Keratinocyte (primary cell): ENCODE data around the gene EID3. TPM values are rescaled to one million over a fixed set of nuclear protein-coding genes. Genes with fewer than 3 reads are reported as not detected.

ENCODE experiments used
- DNase-seq: peaks from one replicate; pipeline ENCODE4 v3.0.0-alpha.2; 2011; ENCODE audit warnings: low read depth, missing footprints, low spot score
- FAIRE-seq: peaks from 2 replicates; lab custom pipeline; 2011; peaks lifted over from hg19 to GRCh38; lab: Jason Lieb, UNC
- H2AFZ ChIP-seq: 2 replicates; pipeline ENCODE4 v1.6.0; 2012; ENCODE audit warnings: low read length, control low read depth, inconsistent platforms; ENCODE audit not compliant: control insufficient read depth
- H3K27ac ChIP-seq: 2 replicates; pipeline ENCODE4 v1.5.1; 2011; ENCODE audit warnings: low read length; ENCODE audit not compliant: control insufficient read depth, insufficient read depth
- H3K27me3 ChIP-seq: 3 replicates; pipeline ENCODE4 v1.6.0; 2011; ENCODE audit warnings: low read length; ENCODE audit not compliant: control insufficient read depth, insufficient read depth; ENCODE audit errors: extremely low read depth
- H3K36me3 ChIP-seq, 2 experiments: 2 replicates in 1 of 2; 3 replicates in 1 of 2; pipeline ENCODE4 v1.5.1; 2011; ENCODE audit warnings: low read length in 2 of 2, mild to moderate bottlenecking in 1 of 2; ENCODE audit not compliant: control insufficient read depth in 2 of 2, insufficient read depth in 2 of 2; ENCODE audit errors: extremely low read depth in 1 of 2
- H3K4me1 ChIP-seq: 3 replicates; pipeline ENCODE4 v1.5.1; 2011; ENCODE audit warnings: low read length; ENCODE audit not compliant: control insufficient read depth, insufficient read depth; ENCODE audit errors: extremely low read depth
- H3K4me2 ChIP-seq: 3 replicates; pipeline ENCODE4 v1.6.0; 2011; ENCODE audit warnings: low read depth, low read length; ENCODE audit not compliant: control insufficient read depth, insufficient read depth; ENCODE audit errors: extremely low read depth
- H3K4me3 ChIP-seq, 3 experiments: fragments of 200-600 bp in 1 of 3; sonication (generic) in 1 of 3; 2 replicates in 2 of 3; 3 replicates in 1 of 3; pipeline ENCODE4 v1.5.1; 2011 to 2016; ENCODE audit warnings: low read length in 3 of 3, mild to moderate bottlenecking in 3 of 3, control low read depth in 2 of 3, inconsistent platforms in 1 of 3, low read depth in 1 of 3, mixed read lengths in 1 of 3, mixed run types in 1 of 3, moderate library complexity in 1 of 3; ENCODE audit not compliant: control insufficient read depth in 2 of 3, insufficient read depth in 2 of 3; ENCODE audit errors: extremely low read depth in 1 of 3
- H3K79me2 ChIP-seq: 2 replicates; pipeline ENCODE4 v1.6.0; 2012; ENCODE audit warnings: low read length; ENCODE audit not compliant: control insufficient read depth, insufficient read depth
- H3K9ac ChIP-seq: 3 replicates; pipeline ENCODE4 v1.6.0; 2011; ENCODE audit warnings: low read length; ENCODE audit not compliant: control insufficient read depth, insufficient read depth; ENCODE audit errors: extremely low read depth
- H3K9me1 ChIP-seq: 3 replicates; pipeline ENCODE4 v1.6.0; 2011; ENCODE audit warnings: low read length; ENCODE audit not compliant: control insufficient read depth, insufficient read depth; ENCODE audit errors: extremely low read depth
- H3K9me3 ChIP-seq: 2 replicates; pipeline ENCODE4 v1.5.1; 2012; ENCODE audit warnings: low read depth, low read length; ENCODE audit not compliant: control insufficient read depth
- H4K20me1 ChIP-seq: 3 replicates; pipeline ENCODE4 v1.6.0; 2011; ENCODE audit warnings: low read length; ENCODE audit not compliant: control insufficient read depth, insufficient read depth; ENCODE audit errors: extremely low read depth
- EZH2 ChIP-seq: IDR thresholded peaks from one replicate; pipeline ENCODE4 v1.6.1; 2012; ENCODE audit warnings: inconsistent platforms, mild to moderate bottlenecking, low read length, moderate library complexity
- dilution Hi-C: fragments of 300-500 bp; cut with MboI; formaldehyde crosslinking; loops from one replicate; pipeline ENCODE4 v1.7.0; 2020; ENCODE audit warnings: low sequenced_read_pairs; ENCODE audit not compliant: extremely low pct_ligation_motif_present
- polyA plus RNA-seq, 5 experiments: library from polyadenylated mRNA; depleted of rRNA in 3 of 5; stranded (reverse) in 3 of 5; stranded (forward) in 1 of 5; unstranded in 1 of 5; fragments of >200 nt; gene quantifications; 1 replicate in 1 of 5; 2 replicates in 3 of 5; 3 replicates in 1 of 5; pipeline versions ENCODE4 v1.2.1 to v1.2.3, GENCODE V29; 2011 to 2012; ENCODE audit warnings: missing spikeins in 2 of 5, low read depth in 1 of 5, low replicate concordance in 1 of 5
- TF ChIP-seq, protein P1 (sequence below), 3 experiments: IDR thresholded peaks in 1 of 3; conservative IDR thresholded peaks in 1 of 3; optimal IDR thresholded peaks in 1 of 3; 2 replicates in 2 of 3; 3 replicates in 1 of 3; pipeline versions ENCODE3 to v1.5.1; 2011; ENCODE audit warnings: low read length in 3 of 3, mild to moderate bottlenecking in 3 of 3, moderate library complexity in 2 of 3, control low read depth in 1 of 3, inconsistent platforms in 1 of 3; ENCODE audit not compliant: insufficient read depth in 2 of 3; ENCODE audit errors: extremely low read depth in 1 of 3

The EID3 gene
- polyA plus RNA-seq, 1 donor (not counting 4 experiments of a cell fraction or from before 2014, with no cell fraction given): 1.8 TPM

DNA sequence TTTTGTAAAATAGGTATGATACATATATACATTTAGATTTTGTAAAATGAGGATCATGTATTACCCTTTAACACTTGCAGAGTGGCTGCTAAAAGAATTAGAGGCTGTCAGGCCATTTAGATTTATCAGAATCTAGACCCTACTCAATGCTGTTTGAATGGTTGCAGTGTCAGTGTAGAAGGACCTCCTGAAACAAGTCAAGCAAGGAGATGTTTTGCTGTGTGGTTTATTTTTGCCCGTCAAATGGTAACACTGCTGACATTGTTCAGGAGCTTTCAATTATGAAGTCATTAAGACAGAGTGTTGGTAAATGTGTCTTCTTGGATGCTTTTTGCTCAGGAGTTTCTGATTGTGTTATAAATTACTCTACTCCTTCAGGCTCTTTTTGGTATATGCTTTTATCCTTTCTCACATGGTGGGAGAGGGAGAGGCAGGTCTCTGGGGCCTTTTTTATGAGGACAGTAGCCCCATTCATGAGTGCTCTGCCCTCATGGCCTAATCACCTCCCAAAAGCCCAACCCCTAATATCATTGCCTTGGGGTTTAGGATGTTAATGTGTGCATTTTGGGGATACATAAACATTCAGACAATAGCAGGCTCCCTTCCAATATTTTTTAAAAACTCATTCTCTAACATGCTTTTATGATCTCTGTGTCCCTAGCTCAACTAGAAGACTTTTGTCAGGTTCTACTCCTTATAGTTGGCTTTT is 16.5 kb downstream of the EID3 start:
- Histone ChIP-seq H3K9me1 (no peaks in the 10 kb centered on the region), H2AFZ (no peak overlapping the region), H3K4me2 (no peak overlapping the region), H3K36me3 (peaks cover 22 to 42% of the 10 kb centered on the region in 2 experiments), H3K27me3 (no peaks in the 10 kb centered on the region), H3K79me2 (peaks cover 25% of the 10 kb centered on the region), H3K4me1 (no peaks in the 10 kb centered on the region), H3K9ac (no peak overlapping the region), H4K20me1 (no peaks in the 10 kb centered on the region), H3K27ac (no peak overlapping the region), H3K4me3 (no peak overlapping the region), H3K9me3 (no peaks in the 10 kb centered on the region)
- no peak for DNase-seq
- dilution Hi-C loops: loop anchor here (25.0 kb wide), 1 partner anchor 108 kb away; the partner anchor contains the start of gene TXNRD1
- FAIRE-seq: no peak
- TF ChIP-seq EZH2: no peak
- TF ChIP-seq, protein P1, sequence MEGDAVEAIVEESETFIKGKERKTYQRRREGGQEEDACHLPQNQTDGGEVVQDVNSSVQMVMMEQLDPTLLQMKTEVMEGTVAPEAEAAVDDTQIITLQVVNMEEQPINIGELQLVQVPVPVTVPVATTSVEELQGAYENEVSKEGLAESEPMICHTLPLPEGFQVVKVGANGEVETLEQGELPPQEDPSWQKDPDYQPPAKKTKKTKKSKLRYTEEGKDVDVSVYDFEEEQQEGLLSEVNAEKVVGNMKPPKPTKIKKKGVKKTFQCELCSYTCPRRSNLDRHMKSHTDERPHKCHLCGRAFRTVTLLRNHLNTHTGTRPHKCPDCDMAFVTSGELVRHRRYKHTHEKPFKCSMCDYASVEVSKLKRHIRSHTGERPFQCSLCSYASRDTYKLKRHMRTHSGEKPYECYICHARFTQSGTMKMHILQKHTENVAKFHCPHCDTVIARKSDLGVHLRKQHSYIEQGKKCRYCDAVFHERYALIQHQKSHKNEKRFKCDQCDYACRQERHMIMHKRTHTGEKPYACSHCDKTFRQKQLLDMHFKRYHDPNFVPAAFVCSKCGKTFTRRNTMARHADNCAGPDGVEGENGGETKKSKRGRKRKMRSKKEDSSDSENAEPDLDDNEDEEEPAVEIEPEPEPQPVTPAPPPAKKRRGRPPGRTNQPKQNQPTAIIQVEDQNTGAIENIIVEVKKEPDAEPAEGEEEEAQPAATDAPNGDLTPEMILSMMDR (optimal IDR thresholded peaks at IDR 0.05 in 1 of 3, IDR thresholded peaks at IDR 0.05 in 1 of 3, conservative IDR thresholded peaks at IDR 0.05 in 1 of 3; ENCODE audit: extremely low read depth in 1 of 3, insufficient read depth in 2 of 3, low read length in 3 of 3): no peak

DNA sequence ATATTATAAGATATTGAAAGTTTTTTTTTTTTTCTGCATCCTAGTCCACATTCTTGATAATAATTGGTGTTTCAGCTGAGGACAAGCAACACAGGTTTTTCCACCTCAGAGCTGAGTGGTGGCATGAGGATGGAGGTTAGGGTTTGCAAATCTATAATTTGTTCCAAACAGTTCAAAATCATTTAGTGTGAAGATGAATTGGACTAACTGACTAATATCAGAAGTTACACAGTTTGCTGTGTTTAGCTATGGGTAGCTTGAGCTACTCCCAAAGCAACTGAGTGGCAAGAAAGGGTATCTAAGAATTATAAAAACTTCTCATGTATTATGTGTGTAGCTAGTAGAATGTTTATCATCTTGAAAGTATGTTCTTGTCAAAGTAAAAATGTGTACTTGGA is 17.1 kb downstream of the EID3 start:
- no peaks in the 10 kb centered on the region for H3K27me3 ChIP-seq
- peaks cover 20% of the 10 kb centered on the region for H3K79me2 ChIP-seq
- dilution Hi-C loops: loop anchor here (25.0 kb wide), 1 partner anchor 108 kb away; the partner anchor contains the start of gene TXNRD1
- H3K9ac ChIP-seq: no peak overlapping the region
- peaks cover 21 to 38% of the 10 kb centered on the region in 2 experiments for H3K36me3 ChIP-seq
- no peak overlapping the region for H3K27ac ChIP-seq
- no peak for DNase-seq
- H3K9me1 ChIP-seq: no peaks in the 10 kb centered on the region
- TF ChIP-seq EZH2: no peak
- TF ChIP-seq, protein P1 (optimal IDR thresholded peaks at IDR 0.05 in 1 of 3, IDR thresholded peaks at IDR 0.05 in 1 of 3, conservative IDR thresholded peaks at IDR 0.05 in 1 of 3; ENCODE audit: extremely low read depth in 1 of 3, insufficient read depth in 2 of 3, low read length in 3 of 3): no peak
- no peaks in the 10 kb centered on the region for H3K4me1 ChIP-seq
- no peak for FAIRE-seq
- H2AFZ ChIP-seq: no peak overlapping the region
- H3K9me3 ChIP-seq: no peaks in the 10 kb centered on the region
- H3K4me2 ChIP-seq: no peak overlapping the region
- no peaks in the 10 kb centered on the region for H4K20me1 ChIP-seq
- H3K4me3 ChIP-seq: no peak overlapping the region
